ENCODE data around the gene SLC1A4.

Gene SLC1A4

DNA sequence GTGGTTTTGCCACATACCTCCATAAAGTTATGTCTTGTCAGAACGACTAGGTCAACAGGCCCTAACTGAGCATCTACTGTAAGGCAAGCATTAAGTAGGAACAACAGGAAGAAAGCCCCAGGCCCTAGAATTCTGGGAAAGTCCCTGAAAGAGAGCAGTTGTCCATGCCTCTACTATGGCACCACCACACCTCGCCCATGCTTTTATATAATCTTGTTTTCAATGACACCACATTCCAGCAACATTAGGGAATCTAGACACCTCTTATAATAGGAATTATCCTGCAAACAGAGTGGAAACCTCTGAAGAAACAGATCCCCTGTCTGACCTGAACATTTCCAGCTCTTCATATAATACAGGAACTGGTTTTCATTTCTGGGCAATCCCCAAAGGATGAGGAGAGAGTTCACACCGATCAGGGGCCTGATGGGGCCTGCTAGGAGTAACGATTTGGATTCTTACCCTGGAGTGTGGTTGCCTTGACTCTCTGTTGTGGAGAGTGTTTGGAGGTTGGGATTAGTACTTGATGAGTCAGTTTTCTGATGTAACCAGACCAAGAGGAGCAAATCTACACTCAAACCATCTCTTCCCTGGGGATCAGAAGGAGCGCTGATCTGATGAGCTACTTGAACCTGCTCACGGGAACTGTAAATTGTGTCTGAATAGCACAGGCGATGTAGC is 35.1 kb downstream of the SLC1A4 start:
- peaks cover 0 to 22% of the 10 kb centered on the region in 2 experiments; a peak in 1 of 3 replicates for H3K36me3 ChIP-seq (ENCODE audit: control insufficient read depth in 2 of 2, insufficient read depth in 1 of 2, low read length in 2 of 2)
- no peaks in the 10 kb centered on the region for H3K9me3 ChIP-seq (ENCODE audit: control insufficient read depth, insufficient read depth, low read depth, low read length)
- ChIA-PET CTCF (interaction anchor here (0.5 to 0.6 kb wide), 2 partner anchors 23 to 96 kb away, joined by 3 read pairs; no protein-coding TSS in a partner anchor), POLR2A (interaction anchor here (1.4 kb wide), 1 partner anchor 32 kb away, joined by 4 read pairs; the partner anchor contains the start of gene CEP68)
- no peak overlapping the region for H3K27ac ChIP-seq (ENCODE audit: extremely low read depth, low read depth, low read length)
- H3K4me1 ChIP-seq (ENCODE audit: control insufficient read depth, insufficient read depth, low read length): 0 out of 2 replicates have a peak, but pooled peaks cover 2% of the 10 kb centered on the region
- no peak overlapping the region for H3K4me3 ChIP-seq (ENCODE audit: low read depth, low read length)
- TF ChIP-seq CTCF (tag by site-specific recombination; IDR thresholded peaks at IDR 0.05) (no peak), ZNF274 (IDR thresholded peaks at IDR 0.05; ENCODE audit: low read length) (no peak), ZNF274 (tag by site-specific recombination; IDR thresholded peaks at IDR 0.05; ENCODE audit: borderline replicate concordance) (no peak), ZNF16 (tag by site-specific recombination; IDR thresholded peaks at IDR 0.05; ENCODE audit: low read depth) (no peak), ZNF335 (tag by site-specific recombination; conservative IDR thresholded peaks at IDR 0.05) (no peak), PRDM2 (tag by site-specific recombination; IDR thresholded peaks at IDR 0.05; ENCODE audit: borderline replicate concordance) (no peak), ZFP41 (tag by site-specific recombination; IDR thresholded peaks at IDR 0.05; ENCODE audit: borderline replicate concordance) (no peak), ZNF629 (tag by site-specific recombination; IDR thresholded peaks at IDR 0.05) (0 out of 2 replicates have a peak, but pooled peaks have one; percentile 19), PRDM1 (tag by site-specific recombination; IDR thresholded peaks at IDR 0.05) (no peak), TSHZ1 (tag by site-specific recombination; IDR thresholded peaks at IDR 0.05; ENCODE audit: borderline replicate concordance) (no peak), ZNF354C (tag by site-specific recombination; IDR thresholded peaks at IDR 0.05; ENCODE audit: borderline replicate concordance, low read depth) (no peak), ZNF362 (tag by site-specific recombination; IDR thresholded peaks at IDR 0.05) (no peak), ZNF830 (tag by site-specific recombination; IDR thresholded peaks at IDR 0.05; ENCODE audit: low read depth) (no peak), TRIM28 (IDR thresholded peaks at IDR 0.05; ENCODE audit: borderline replicate concordance, low read length) (no peak), ZNF248 (tag by site-specific recombination; IDR thresholded peaks at IDR 0.05) (no peak), ZNF366 (tag by site-specific recombination; conservative IDR thresholded peaks at IDR 0.05) (0 out of 2 replicates have a peak, but pooled peaks have one; percentile 21), GLI2 (tag by site-specific recombination; IDR thresholded peaks at IDR 0.05; ENCODE audit: borderline replicate concordance, low read depth) (no peak), ZNF292 (tag by site-specific recombination; IDR thresholded peaks at IDR 0.05; ENCODE audit: borderline replicate concordance, low read depth) (no peak), ZNF394 (tag by site-specific recombination; IDR thresholded peaks at IDR 0.05; ENCODE audit: borderline replicate concordance) (no peak)
- TF ChIP-seq, protein P1, sequence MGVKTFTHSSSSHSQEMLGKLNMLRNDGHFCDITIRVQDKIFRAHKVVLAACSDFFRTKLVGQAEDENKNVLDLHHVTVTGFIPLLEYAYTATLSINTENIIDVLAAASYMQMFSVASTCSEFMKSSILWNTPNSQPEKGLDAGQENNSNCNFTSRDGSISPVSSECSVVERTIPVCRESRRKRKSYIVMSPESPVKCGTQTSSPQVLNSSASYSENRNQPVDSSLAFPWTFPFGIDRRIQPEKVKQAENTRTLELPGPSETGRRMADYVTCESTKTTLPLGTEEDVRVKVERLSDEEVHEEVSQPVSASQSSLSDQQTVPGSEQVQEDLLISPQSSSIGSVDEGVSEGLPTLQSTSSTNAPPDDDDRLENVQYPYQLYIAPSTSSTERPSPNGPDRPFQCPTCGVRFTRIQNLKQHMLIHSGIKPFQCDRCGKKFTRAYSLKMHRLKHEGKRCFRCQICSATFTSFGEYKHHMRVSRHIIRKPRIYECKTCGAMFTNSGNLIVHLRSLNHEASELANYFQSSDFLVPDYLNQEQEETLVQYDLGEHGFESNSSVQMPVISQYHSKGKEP (tag by site-specific recombination; IDR thresholded peaks at IDR 0.05): no peak

All from HEK293 (cell line).